Activated naive CD4-positive, alpha-beta T cell treated with anti-CD3 and anti-CD28 coated beads for 36 hours (primary cell): ENCODE results near the gene ZNF3. TPM values are rescaled to one million over a fixed set of nuclear protein-coding genes. Genes with fewer than 3 reads are reported as not detected.

Source experiments
- CTCF ChIA-PET: fragments of 350-600 bp; sonication (Branson Sonifier 250); formaldehyde crosslinking; loops from one replicate; lab custom pipeline; 2021; ENCODE audit warnings: antibody characterized with exemption; lab: Charles Lee
- DNase-seq: peaks from one replicate; pipeline ENCODE4 v3.0.0-alpha.2; 2020
- H3K27ac Mint-ChIP-seq: one replicate; pipeline ENCODE4 v1.8.0; 2021; ENCODE audit warnings: mild to moderate bottlenecking, mixed read lengths
- H3K27me3 Mint-ChIP-seq: one replicate; pipeline ENCODE4 v1.8.0; 2021; ENCODE audit warnings: low read depth, mixed read lengths
- H3K36me3 Mint-ChIP-seq: one replicate; pipeline ENCODE4 v1.8.0; 2021; ENCODE audit warnings: low read depth, mixed read lengths
- H3K4me1 Mint-ChIP-seq: one replicate; pipeline ENCODE4 v1.8.0; 2021; ENCODE audit warnings: low read depth, mixed read lengths
- H3K4me3 Mint-ChIP-seq: one replicate; pipeline ENCODE4 v1.8.0; 2021; ENCODE audit warnings: mild to moderate bottlenecking, moderate library complexity, mixed read lengths
- H3K9me3 Mint-ChIP-seq: one replicate; pipeline ENCODE4 v1.8.0; 2021; ENCODE audit warnings: mixed read lengths
- intact Hi-C: fragments of 100-400 bp; cut with micrococcal nuclease; formaldehyde crosslinking; loops from one replicate; pipeline ENCODE4 v1.15.1; 2023
- total RNA-seq, 2 experiments: library from RNA; stranded (reverse); gene quantifications; one replicate each; pipeline ENCODE4 v1.2.3, GENCODE V29; 2021

ZNF3 gene
- total RNA-seq, 2 experiments from 2014 or later: 13.1 to 14.0 TPM

GRCh38 chr7:100106633-100107032, 25.1 kb upstream of the ZNF3 start:
- Mint-ChIP-seq H3K9me3 (no peaks in the 10 kb centered on the region), H3K27me3 (no peaks in the 10 kb centered on the region), H3K4me3 (no peak overlapping the region), H3K27ac (no peak overlapping the region), H3K4me1 (peaks cover 10% of the 10 kb centered on the region), H3K36me3 (peaks cover 8% of the 10 kb centered on the region)
- intact Hi-C loops: no loop called here
- no peak for DNase-seq
- CTCF ChIA-PET: no interaction called here

GRCh38 chr7:100105534-100105933, 24.0 kb upstream of the ZNF3 start:
- peaks cover 11% of the 10 kb centered on the region for H3K4me1 Mint-ChIP-seq
- intact Hi-C loops: no loop called here
- CTCF ChIA-PET: no interaction called here
- H3K36me3 Mint-ChIP-seq: peaks cover 6% of the 10 kb centered on the region
- no peak overlapping the region for H3K4me3 Mint-ChIP-seq
- DNase-seq: no peak
- H3K9me3 Mint-ChIP-seq: no peaks in the 10 kb centered on the region
- H3K27me3 Mint-ChIP-seq: no peaks in the 10 kb centered on the region
- H3K27ac Mint-ChIP-seq: no peak overlapping the region

- H3K9me3 Mint-ChIP-seq: no peaks in the 10 kb centered on the region
- CTCF ChIA-PET: interaction anchor here (1.1 to 2.1 kb wide), 5 partner anchors 8 to 304 kb away, joined by 3 to 7 read pairs (median 4); no protein-coding TSS in a partner anchor
- intact Hi-C loops: no loop called here
These were observed 21.7 kb upstream of the ZNF3 start for GRCh38 chr7:100102950-100103840.

GRCh38 chr7:100101016-100101862, 19.7 kb upstream of the ZNF3 start, which contains the start of the genes AP4M1 and MCM7:
TSS of gene AP4M1 (plus strand) at chr7:100101643. CDS start at chr7:100101715, 72 bp downstream.
TSS of gene MCM7 (minus strand) at chr7:100101397. CDS start at chr7:100101294, 103 bp downstream.
- intact Hi-C loops: loop anchor here (1.0 to 2.0 kb wide), 8 partner anchors 12 to 328 kb away; partner anchors contain the start of genes CNPY4, GPC2, LAMTOR4 and MBLAC1
- H3K36me3 Mint-ChIP-seq: peaks cover 41% of the 10 kb centered on the region
- H3K9me3 Mint-ChIP-seq: no peaks in the 10 kb centered on the region
- no peaks in the 10 kb centered on the region for H3K27me3 Mint-ChIP-seq
- peaks cover 40% of the 10 kb centered on the region for H3K4me1 Mint-ChIP-seq
- H3K27ac Mint-ChIP-seq: peak within 1 kb of the TSS; percentile 96
- H3K4me3 Mint-ChIP-seq: peak within 1 kb of the TSS; percentile 91
- peak; percentile 98 for DNase-seq
- CTCF ChIA-PET: interaction anchor here (0.9 to 2.1 kb wide), 7 partner anchors 11 to 374 kb away, joined by 3 to 7 read pairs (median 4); no protein-coding TSS in a partner anchor

More at GRCh38 chr7:100102950-100103840, 21.7 kb upstream of the ZNF3 start:
- DNase-seq: no peak
- Mint-ChIP-seq H3K4me1 (peaks cover 29% of the 10 kb centered on the region), H3K27me3 (no peaks in the 10 kb centered on the region), H3K27ac (no peak overlapping the region), H3K36me3 (peaks cover 25% of the 10 kb centered on the region), H3K4me3 (peak overlapping the region; percentile 91)

- no peaks in the 10 kb centered on the region for H3K27me3 Mint-ChIP-seq
- H3K36me3 Mint-ChIP-seq: peaks cover 48% of the 10 kb centered on the region
- peak overlapping the region; percentile 96 for H3K27ac Mint-ChIP-seq
- H3K4me3 Mint-ChIP-seq: peak overlapping the region; percentile 91
- peaks cover 45% of the 10 kb centered on the region for H3K4me1 Mint-ChIP-seq
- intact Hi-C loops: loop anchor here (1.0 to 2.0 kb wide), 8 partner anchors 11 to 329 kb away; partner anchors contain the start of genes CNPY4, GPC2, LAMTOR4 and MBLAC1
- CTCF ChIA-PET: interaction anchor here (0.9 to 1.1 kb wide), 3 partner anchors 18 to 106 kb away, joined by 3 to 6 read pairs (median 5); no protein-coding TSS in a partner anchor
- no peaks in the 10 kb centered on the region for H3K9me3 Mint-ChIP-seq
- peak; percentile 88 for DNase-seq
These were observed 19.0 kb upstream of the ZNF3 start for GRCh38 chr7:100100420-100101015.

- CTCF ChIA-PET: interaction anchor here (1.2 kb wide), 1 partner anchor 9 kb away, joined by 4 read pairs; no protein-coding TSS in a partner anchor
- Mint-ChIP-seq H3K9me3 (no peaks in the 10 kb centered on the region), H3K4me1 (peaks cover 50% of the 10 kb centered on the region), H3K27ac (peak overlapping the region; percentile 96), H3K27me3 (no peaks in the 10 kb centered on the region), H3K36me3 (peaks cover 58% of the 10 kb centered on the region), H3K4me3 (peak overlapping the region; percentile 91)
- intact Hi-C loops: no loop called here
- DNase-seq: no peak
These were observed 17.9 kb upstream of the ZNF3 start for GRCh38 chr7:100099452-100099851.

GRCh38 chr7:100098913-100099312, 17.4 kb upstream of the ZNF3 start:
- Mint-ChIP-seq H3K4me3 (peak overlapping the region; percentile 91), H3K9me3 (no peaks in the 10 kb centered on the region), H3K27ac (peak overlapping the region; percentile 50), H3K27me3 (no peaks in the 10 kb centered on the region), H3K36me3 (peaks cover 62% of the 10 kb centered on the region), H3K4me1 (peaks cover 50% of the 10 kb centered on the region)
- no peak for DNase-seq
- intact Hi-C loops: no loop called here
- CTCF ChIA-PET: interaction anchor here (1.2 kb wide), 1 partner anchor 9 kb away, joined by 4 read pairs; no protein-coding TSS in a partner anchor

GRCh38 chr7:100095704-100096103, 14.2 kb upstream of the ZNF3 start:
- no peaks in the 10 kb centered on the region for H3K9me3 Mint-ChIP-seq
- intact Hi-C loops: no loop called here
- peaks cover 56% of the 10 kb centered on the region for H3K4me1 Mint-ChIP-seq
- no peak overlapping the region for H3K4me3 Mint-ChIP-seq
- peaks cover 90% of the 10 kb centered on the region for H3K36me3 Mint-ChIP-seq
- H3K27ac Mint-ChIP-seq: no peak overlapping the region
- no peaks in the 10 kb centered on the region for H3K27me3 Mint-ChIP-seq
- CTCF ChIA-PET: no interaction called here
- no peak for DNase-seq

GRCh38 chr7:100095289-100095688, 13.8 kb upstream of the ZNF3 start:
- Mint-ChIP-seq H3K9me3 (no peaks in the 10 kb centered on the region), H3K4me1 (peaks cover 59% of the 10 kb centered on the region), H3K27me3 (no peaks in the 10 kb centered on the region), H3K27ac (peak overlapping the region; percentile 56), H3K36me3 (peaks cover 90% of the 10 kb centered on the region), H3K4me3 (no peak overlapping the region)
- intact Hi-C loops: no loop called here
- CTCF ChIA-PET: no interaction called here
- DNase-seq: no peak

- no peak overlapping the region for H3K27ac Mint-ChIP-seq
- DNase-seq: no peak
- intact Hi-C loops: no loop called here
- H3K27me3 Mint-ChIP-seq: no peaks in the 10 kb centered on the region
- CTCF ChIA-PET: no interaction called here
- peaks cover 78% of the 10 kb centered on the region for H3K36me3 Mint-ChIP-seq
- peaks cover 58% of the 10 kb centered on the region for H3K4me1 Mint-ChIP-seq
- H3K9me3 Mint-ChIP-seq: no peaks in the 10 kb centered on the region
- H3K4me3 Mint-ChIP-seq: no peak overlapping the region
These were observed 12.5 kb upstream of the ZNF3 start for GRCh38 chr7:100093925-100094486.

- DNase-seq: no peak
- no peaks in the 10 kb centered on the region for H3K9me3 Mint-ChIP-seq
- peaks cover 53% of the 10 kb centered on the region for H3K4me1 Mint-ChIP-seq
- peaks cover 73% of the 10 kb centered on the region for H3K36me3 Mint-ChIP-seq
- intact Hi-C loops: no loop called here
- no peaks in the 10 kb centered on the region for H3K27me3 Mint-ChIP-seq
- no peak overlapping the region for H3K27ac Mint-ChIP-seq
- no peak overlapping the region for H3K4me3 Mint-ChIP-seq
- CTCF ChIA-PET: interaction anchor here (1.6 kb wide), 1 partner anchor 11 kb away, joined by 4 read pairs; no protein-coding TSS in a partner anchor
These were observed 12.0 kb upstream of the ZNF3 start for GRCh38 chr7:100093498-100093897.
